T-helper 2 cell (primary cell): Measurements from ENCODE around the gene PCLO.
"Not testable (repeated sequence)": the region's sequence is repeated elsewhere in the genome, so short reads cannot be mapped to it uniquely, and the experiment has no call there.

Experiments used
- DNase-seq, 5 experiments: peaks; one replicate each; pipeline versions ENCODE4 v3.0.0 to v3.0.0-alpha.2; 2012 to 2022

Gene PCLO

DNA sequence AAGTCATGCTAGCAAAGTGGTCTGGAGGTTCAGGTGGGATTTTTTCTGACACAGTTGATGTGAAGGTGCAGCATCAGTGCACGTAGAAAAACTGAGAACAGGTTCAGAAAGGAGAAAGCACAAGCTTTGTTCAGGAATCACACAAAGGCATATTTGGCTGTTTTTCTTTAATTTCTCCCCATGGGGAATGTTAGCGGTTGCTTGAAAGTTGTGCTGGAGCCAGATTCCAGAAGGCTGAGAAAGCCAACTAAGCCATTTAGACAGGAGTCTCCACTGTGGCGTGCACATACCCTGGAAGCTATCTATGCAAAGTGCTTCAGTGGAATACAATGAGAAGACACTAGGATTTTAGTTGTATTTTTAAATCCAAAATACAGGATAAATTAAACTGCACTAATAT is 201.4 kb downstream of the PCLO start:
- DNase-seq = no peak

DNA sequence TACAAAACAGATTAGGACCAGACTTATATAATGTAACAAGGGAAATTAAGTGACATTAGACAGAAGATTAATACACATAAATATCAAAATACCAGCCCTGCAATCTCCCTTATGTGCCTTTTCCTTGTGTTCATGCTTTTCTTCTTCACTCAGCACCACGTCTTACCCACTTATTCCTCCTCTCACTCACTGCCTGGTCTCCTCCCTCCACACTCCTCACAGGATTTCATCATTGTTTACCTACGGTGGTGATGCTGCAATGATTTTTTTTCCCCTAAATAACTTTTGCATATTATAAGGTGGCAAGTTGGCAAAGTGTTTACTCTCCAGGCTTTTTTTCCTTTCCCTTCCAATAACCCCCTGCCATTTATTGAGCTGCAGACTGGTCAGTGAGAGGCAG is 203.2 kb downstream of the PCLO start:
- DNase-seq = no peak

DNA sequence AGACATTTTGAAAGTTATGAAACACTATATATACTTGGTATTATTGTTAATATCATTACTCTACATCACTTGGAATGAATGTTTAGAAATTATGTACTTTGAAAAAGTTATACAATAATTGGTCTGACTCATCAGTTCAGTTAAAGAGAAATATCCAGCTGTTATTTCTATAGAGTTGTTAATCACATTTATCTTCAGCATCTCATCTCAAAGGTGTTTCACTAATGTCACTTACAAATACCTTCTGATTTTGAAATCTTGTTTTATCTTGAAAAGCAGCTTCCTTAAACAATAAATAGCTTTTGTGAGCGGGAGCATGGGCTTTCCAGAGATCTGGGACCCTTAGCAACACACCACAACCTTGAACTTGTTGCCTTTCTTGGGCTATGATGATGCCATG is 205.2 kb downstream of the PCLO start:
- DNase-seq = no peak

DNA sequence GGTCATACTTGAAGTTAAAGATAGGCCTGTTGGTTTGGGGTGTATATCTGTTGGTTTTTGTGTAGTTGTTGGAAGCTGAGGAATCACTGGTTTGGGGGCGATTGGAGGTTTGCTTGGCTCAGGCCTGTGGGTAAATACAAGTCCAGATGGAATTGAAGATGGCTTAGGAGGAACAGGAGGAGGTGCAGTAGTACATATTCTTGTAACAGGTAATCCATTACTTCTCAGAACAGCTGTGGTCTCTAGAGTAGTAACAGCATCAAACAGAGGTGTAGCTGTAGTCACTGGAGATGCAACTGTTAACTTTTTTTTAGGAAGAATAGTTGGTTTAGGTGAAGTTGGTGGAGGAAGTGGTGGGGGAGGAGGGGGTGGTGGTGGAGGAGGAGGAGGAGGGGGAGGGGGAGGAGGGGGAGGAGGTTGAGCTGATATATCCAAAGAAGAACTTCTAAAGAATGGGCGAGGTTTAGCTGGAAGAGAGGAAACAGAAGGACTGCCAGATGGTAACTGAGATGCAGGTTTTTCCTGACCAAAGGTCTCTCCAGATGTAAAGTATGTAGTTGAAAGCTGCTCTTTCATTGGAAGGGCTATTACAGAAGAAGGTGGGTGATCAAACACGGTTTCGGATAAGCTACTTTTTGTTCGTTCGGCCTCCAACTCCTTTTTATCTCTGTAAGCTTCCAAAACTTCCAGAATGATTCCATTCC is 209.2 kb downstream of the PCLO start:
- no peak for DNase-seq

DNA sequence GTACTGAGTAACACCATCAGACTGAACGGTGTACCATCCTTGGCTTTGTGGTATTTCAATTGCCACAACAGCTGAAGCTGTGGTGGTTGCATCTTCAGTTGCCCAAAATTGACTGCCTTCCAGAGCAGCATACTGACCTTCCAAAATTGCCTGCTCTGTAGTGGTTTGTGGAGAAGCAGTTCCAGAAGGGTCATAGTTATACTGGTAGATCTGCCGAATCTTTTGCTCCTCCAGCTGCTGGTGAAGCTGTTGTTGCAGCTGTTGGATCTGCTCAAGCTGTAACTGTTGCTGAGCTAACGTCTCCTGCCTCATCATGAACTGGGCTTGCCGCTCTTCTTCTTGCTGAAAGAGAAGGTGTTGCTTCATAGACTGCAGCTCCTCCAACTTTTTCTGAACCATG is 212.2 kb downstream of the PCLO start:
- no peak for DNase-seq

DNA sequence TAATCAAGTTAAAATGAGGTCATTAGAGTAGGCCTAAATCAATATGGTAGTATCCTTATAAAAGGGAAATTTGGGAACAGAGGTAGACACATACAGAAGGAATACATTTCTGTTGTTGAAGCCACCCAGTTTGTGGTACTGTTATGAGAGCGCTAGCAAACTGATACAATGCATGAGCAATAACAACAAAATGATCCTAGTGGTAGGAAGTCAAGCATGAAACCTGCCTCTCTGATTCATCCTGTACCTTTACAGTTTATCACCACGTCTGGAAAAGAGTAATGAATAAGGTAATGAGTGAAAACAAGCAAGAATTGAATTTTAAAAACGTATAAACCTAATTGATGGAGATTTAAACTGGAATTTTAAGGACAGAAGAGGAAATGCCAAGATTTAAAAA is 217.2 kb downstream of the PCLO start:
- no peak for DNase-seq

DNA sequence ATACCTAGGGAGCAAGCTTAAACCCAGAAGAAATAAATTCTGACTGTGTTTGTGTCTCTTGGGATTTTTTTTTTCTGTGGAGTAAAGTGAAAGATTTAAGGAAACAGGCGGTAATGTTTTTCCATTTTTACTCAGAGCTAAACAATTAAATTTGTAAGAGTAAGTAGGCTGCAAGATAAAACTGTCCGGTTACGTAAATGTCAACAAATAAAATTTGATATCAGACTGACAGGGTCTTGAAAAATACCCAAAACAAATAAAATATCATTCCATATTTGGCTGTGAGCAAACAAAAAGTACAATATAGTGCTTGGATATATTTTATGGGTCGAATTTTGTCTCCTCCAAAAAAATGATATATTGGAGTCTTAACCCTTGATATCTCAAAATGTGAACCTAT is 217.6 kb downstream of the PCLO start:
- no peak for DNase-seq

DNA sequence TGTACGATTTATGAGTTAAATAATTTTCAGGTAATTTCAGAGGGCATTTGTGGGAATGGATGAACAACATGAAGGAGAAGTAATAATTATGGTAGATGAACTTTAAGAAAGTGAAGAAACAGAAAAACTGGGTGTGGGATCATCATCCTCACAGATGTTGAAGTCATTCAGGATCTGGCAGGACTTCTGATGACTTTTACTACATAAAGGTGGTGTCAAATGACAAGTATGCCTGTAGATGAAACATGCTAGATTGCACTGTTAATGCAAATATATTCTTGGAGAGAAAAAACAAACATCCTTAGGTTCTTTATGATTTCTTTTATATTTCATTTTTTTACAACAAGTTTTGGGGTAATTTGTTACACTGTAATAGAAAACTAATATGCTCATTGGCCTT is 230.2 kb downstream of the PCLO start:
- DNase-seq = no peak

DNA sequence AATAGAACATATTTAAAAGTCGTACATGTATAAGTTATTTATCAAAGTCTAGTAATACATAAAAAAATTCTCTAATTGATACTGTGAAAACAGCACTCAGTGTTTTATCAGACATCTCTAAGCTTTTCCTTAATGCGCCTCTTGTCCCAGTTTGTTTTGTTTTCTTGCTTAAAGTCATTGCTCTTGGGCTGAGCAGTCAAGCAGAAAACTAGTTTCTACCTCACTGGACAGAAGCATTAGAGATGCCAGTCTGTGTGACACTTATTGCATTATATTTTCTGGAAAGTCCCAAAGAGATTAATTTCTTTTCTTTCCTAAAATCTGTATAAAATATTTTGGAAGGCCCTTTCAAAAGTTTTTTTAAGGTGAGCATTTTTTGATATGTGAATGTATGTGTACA is 236.2 kb downstream of the PCLO start:
- DNase-seq = no peak

DNA sequence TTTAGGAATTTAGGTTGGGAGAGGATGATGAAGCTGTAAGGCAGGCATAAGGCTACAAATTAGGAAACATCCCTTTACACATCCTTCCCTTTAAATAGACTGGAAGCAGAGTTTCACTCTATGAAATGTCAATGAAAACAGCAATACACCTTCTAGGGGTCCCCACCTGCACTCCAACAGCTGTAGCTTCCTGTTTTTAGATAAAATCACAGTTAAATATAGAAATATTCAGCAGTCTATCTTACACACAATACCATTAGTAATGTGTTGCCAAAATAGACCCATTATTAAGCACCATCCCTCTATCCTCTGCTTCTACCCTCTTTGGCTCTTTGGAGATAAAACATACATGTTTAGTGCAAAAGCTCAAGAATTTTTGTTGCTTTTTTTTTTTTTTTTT is 237.4 kb downstream of the PCLO start:
- DNase-seq = no peak

DNA sequence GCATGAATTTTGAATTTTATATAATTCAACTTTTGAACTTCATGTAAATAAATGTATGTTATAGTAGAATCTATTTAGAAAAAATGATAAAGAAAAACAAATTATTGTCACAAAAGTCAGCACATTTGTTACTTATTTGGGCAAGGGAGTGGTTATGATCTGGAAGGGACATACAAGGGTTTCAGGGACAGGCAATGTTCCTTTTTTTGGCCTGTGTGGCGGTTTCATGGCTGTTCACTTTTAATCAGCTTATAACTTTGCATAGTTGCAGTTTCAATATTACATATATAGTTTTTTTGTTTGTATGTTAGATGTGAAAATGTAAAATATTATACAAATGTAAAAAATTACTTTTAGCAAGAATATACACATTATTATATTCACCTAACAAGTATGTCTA is 256.2 kb downstream of the PCLO start:
- DNase-seq = no peak

DNA sequence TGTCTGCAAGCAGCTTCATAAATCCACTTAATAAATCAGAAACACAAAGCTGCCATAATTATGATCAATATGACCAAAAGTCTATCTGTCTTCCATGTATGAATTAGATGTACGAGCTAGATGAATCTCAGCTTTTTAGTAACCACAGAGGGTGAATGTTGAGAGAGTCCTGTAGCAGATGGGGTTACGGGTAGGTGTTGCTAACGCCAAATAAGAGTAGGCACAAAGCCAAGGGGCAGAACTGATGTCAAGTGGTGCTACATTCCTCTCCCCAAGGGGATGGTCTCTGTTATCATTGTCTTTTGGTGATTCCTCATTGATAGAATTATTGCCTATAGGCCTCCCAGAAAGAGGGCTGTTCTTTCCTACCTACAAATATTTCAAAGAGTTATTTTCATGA is 257.8 kb downstream of the PCLO start:
- DNase-seq = no peak

DNA sequence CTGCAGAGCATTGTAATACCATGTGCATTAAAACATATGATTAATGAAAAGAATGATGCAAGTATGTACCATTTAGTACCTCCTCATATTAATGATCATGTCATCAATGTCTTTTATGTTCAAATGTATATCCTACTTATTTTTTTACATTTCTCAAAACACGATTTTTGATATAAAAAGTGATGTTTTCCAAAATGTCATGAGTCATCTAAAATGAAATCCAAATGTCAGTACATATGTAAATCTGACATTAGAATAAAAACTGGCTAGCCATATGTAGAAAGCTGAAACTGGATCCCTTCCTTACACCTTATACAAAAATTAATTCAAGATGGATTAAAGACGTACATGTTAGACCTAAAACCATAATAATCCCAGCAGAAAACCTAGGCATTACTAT is 261.6 kb downstream of the PCLO start:
- DNase-seq = not testable (repeated sequence)

DNA sequence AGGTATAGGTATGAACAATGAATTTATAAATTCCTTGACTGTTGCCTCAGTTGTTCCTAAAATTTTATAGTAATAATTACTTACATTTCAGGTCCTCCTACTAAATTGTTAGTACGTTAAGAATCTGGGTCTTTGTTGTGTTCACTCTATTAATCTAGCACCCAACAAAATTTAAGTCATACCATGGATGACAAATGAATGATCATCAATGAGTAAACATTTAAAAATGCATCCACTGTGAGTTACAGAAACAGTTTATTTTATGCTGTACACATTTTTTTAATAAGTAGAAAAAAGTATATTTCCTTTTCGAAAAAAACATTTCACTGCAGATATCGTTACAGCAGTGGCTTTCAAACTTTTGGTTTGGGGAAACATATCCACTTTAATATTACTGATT is 265.2 kb downstream of the PCLO start:
- DNase-seq = no peak

DNA sequence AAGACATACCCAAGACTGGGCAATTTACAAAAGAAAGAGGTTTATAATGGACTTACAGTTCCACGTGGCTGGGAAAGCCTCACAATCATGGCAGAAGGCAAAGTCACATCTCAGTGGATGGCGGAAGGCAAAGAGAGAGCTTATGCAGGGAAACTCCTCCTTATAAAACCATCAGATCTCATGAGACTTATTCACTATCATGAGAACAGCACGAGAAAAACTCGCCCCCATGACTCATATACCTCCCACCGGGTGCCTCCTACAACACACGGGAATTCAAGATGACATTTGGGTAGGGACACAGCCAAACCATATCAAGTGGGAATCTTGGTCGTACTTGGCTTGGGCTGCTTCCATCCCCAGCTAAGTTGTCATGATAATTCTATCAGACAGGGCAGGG is 268.3 kb downstream of the PCLO start:
- DNase-seq = not testable (repeated sequence)

DNA sequence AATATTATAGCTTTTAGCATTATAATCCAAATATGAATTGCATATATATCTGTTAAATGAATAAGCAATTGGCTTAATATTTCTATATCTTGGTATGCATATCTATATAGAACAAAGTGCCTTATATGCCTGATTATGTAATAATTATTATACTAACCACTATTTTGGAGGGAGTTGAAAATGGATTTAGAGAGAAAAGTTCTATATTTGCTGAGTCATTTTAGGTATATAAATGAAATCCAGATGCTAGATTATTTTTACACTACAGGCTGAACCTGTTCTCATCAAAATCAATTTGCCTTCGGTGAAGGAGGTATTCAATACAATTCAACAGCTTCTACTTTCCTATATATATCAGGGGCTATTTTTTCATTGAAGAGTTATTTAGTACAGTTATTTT is 276.4 kb downstream of the PCLO start:
- DNase-seq = no peak

DNA sequence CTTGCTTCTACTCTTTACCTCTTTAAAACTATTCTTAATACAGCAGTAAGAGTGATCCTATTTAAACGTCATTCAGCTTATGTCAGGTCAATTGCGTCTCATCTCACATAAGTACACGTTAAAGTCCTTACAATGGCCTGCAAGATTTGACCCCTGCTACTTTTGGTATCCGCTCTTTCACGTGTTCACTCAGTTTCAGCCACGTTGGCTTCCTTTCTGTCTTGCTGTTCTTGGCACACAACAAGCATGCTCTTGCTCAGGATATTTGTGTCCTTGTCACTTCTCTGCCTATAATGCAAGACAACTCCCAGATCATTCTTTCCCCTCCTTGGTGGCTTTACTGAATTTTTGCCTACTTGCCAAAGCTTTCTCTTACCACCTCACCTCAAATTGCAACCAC is 296.8 kb downstream of the PCLO start:
- DNase-seq = no peak

DNA sequence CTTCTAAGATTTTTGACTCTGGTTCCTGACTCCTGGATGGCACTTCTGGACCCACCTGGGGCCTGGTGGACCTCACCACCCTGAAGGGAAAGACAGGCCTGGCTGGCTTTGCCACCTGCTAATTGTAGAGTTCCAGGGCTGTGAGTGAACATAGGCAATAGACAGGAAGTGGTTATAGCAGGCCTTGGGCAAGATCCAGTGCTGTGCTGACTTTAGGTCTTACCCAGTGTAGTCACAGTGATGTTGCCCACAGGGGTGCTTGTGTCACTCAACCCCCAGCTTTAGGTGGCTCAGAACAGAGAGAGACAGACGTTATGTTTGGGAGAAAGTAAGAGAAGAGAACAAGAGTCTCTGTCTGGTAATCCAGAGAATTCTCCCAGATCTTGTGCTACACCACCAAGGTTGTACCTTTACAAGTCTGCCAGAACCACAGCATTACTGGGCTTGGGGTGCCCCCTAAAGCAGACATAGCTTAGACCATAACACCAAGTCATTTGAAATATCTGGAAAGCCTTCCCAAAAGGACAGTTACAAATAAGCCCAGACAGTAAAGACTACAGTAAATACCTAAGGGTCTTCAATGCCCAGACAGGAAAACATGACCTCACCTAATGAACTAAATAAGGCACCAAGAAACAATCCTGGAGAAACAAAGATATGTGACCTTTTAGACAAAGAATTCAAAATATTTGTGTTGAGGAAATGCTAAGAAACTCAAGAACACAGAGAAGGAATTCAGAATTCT is 303.4 kb downstream of the PCLO start:
- no peak for DNase-seq

DNA sequence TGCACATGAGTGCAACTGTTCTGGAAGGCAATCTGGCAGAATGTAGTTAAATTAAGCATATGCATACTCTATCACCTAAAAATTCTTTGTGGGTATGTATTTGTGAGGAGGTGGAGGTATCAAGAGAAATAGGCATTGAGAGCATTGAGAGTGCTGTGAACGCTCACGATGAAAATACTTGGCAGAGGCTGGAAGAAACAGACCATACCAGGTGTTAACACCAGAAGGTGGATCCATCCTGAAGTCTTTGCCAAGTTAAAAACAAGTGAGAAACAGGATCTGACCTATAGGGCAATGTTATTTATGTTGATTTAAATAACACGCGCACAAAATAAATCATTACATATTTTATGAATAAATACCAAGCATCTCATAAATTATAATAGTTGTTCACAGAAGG is 311.6 kb downstream of the PCLO start:
- DNase-seq = no peak

DNA sequence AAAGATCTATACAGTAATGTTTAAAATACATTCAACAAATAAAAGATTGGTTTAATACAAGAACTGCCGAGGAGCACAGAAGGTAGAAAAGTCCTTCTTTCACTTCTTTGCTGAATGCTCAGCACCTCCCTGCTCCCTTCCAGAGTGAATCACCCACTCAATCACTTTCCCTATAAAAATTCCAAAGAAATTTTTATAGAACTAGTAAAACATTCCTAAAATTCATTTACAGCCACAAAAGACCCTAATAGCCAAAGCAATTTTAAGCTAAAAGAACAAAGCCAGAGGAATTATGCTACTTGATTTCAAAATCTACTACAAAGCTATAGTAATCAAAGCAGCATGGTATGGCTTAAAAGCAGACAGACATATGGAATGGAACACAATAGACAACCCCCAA is 320.9 kb downstream of the PCLO start:
- no peak for DNase-seq

DNA sequence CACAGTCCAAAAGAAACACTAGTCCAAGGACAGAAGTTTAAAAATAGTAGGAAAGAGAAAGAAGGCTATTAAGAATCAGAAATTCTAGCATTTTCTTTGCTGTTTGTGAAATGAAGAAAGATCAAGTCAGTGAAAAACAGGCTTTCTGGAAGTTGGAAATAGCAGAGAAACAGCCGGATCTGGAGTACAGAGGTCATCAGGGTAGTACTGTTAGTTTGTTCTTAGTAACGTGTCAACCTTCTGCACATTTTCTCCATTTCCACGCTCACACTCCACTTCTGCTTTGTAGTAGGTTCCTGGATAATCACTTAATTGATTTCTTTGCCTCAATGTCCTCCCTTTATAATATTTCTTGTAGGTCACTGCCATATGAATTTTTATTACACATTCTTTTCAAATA is 322.6 kb downstream of the PCLO start:
- no peak for DNase-seq

DNA sequence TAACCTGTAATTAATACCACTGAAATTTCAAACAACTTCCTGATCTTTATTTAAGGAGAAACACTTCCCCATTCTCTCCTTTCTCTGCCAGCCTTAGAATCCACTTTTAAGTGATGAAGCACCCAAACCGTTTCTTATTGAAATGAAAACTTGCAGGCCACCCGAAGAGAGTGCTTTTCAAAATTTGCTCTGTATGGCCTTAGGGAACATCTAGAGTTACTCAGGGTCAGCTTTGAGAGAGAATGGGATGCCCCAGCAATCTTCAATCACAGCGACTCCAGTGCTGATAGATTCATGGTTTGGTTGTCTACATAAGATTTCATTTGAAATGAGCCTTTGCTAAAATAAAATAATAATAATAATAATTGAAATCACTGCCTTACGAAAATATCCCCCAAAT is 323.1 kb downstream of the PCLO start:
- no peak for DNase-seq

DNA sequence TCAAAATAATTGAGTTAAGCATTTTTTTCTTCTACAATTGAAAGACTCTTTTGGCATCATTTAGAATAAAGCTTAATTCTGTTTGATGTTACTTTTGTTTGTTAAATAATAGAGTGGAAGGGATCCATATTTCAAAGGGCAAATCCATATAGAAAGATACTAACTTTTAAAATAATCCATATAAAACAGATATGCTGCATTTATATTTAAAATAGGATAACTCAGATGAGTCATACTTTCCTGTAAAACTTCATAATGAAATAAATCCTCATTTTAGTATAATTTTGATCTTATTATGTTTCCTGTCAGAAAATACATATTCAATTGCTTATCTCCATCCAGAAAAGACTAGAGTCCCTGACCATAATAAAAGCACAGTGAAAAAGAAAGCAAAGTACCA is 323.6 kb downstream of the PCLO start:
- DNase-seq = no peak

DNA sequence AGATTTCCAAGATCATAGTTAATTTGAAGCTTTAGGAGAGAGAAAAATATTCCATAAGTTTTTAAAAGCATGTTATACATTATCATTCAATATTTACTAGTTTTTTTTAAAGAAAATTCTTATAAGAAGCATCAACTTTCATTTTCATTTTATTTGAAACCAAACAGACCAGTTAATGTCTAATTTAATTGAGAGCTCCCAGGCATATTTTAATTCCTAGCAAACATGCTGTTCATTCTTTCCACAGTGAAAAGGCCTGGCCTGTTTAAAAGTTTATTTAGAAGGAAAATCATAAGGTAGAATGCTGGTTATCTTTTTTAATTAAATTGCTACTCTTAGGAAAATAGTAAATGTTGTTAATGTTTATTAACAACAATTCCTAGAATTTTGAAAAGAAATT is 324.4 kb downstream of the PCLO start:
- DNase-seq = no peak

DNA sequence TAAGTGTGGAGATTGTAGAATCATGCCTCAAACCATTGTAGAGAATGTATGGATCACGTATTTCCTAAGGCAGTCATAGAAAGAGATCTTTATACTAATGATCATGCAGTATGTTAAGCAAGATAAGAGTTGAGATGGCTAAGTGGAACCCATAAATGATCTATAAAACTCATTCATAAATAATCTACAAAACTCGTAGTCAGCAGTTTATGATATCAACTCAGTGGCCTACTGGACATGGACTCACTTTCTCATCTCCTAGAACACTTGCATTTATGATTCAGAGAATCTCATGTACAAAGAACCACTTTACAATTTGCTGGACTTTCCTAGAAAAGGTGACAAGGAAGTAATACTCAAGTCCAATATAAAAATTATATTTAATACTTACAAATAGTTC is 339.6 kb downstream of the PCLO start:
- DNase-seq = no peak
